Liver (tissue), 9 donors: Measurements from ENCODE around the gene SPAG4. TPM values are rescaled to one million over a fixed set of nuclear protein-coding genes. Genes with fewer than 3 reads are reported as not detected.
A peak's percentile ranks its signal among the peaks of the same experiment; 100 is the strongest.

Experiments
- DNase-seq: peaks from one replicate; pipeline ENCODE4 v3.0.0-alpha.2; 2017; ENCODE audit warnings: low spot score
- H3K27ac ChIP-seq, 2 donors: one replicate each; pipeline ENCODE4 v1.7.0; 2013; ENCODE audit warnings: inconsistent platforms in 2 of 2, low read length in 2 of 2, control low read depth in 1 of 2, low read depth in 1 of 2, mild to moderate bottlenecking in 1 of 2
- H3K27me3 ChIP-seq, 4 donors: one replicate each; pipeline versions ENCODE4 v1.6.1 to v1.7.0; 2013; ENCODE audit warnings: low read length in 3 of 4, inconsistent platforms in 1 of 4, mild to moderate bottlenecking in 1 of 4, moderate library complexity in 1 of 4; ENCODE audit not compliant: control insufficient read depth in 4 of 4, insufficient read depth in 4 of 4
- H3K36me3 ChIP-seq, 4 donors: one replicate each; pipeline versions ENCODE4 v1.6.1 to v1.7.0; 2013; ENCODE audit warnings: low read length in 3 of 4, mild to moderate bottlenecking in 3 of 4, low read depth in 1 of 4, moderate library complexity in 1 of 4; ENCODE audit not compliant: control insufficient read depth in 4 of 4, insufficient read depth in 3 of 4
- H3K4me1 ChIP-seq, 4 donors: one replicate each; pipeline versions ENCODE4 v1.6.1 to v1.7.0; 2013; ENCODE audit warnings: low read length in 3 of 4, mild to moderate bottlenecking in 3 of 4, moderate library complexity in 1 of 4; ENCODE audit not compliant: control insufficient read depth in 4 of 4, insufficient read depth in 4 of 4
- H3K4me3 ChIP-seq, 3 donors: one replicate each; pipeline versions ENCODE4 v1.6.1 to v1.7.0; 2013; ENCODE audit warnings: low read length in 3 of 3, control low read depth in 1 of 3, low read depth in 1 of 3, mild to moderate bottlenecking in 1 of 3
- H3K9ac ChIP-seq, 2 donors: one replicate each; pipeline ENCODE4 v1.7.0; 2013; ENCODE audit warnings: low read length in 2 of 2, mild to moderate bottlenecking in 2 of 2, moderate library complexity in 2 of 2, control low read depth in 1 of 2, low read depth in 1 of 2
- H3K9me3 ChIP-seq, 4 donors: one replicate each; pipeline versions ENCODE4 v1.6.1 to v1.7.0; 2013; ENCODE audit warnings: low read length in 3 of 4; ENCODE audit not compliant: control insufficient read depth in 4 of 4
- EGR1 ChIP-seq, 2 donors: IDR thresholded peaks; 2 replicates each; pipeline ENCODE4 v1.6.1; 2016 to 2018; ENCODE audit warnings: antibody characterized with exemption in 2 of 2, low read depth in 2 of 2
- FOXA2 ChIP-seq: IDR thresholded peaks from 2 replicates; pipeline ENCODE4 v1.6.1; 2016; ENCODE audit warnings: antibody characterized with exemption
- GABPA ChIP-seq, 2 donors: IDR thresholded peaks in 1 of 2; conservative IDR thresholded peaks in 1 of 2; 2 replicates each; pipeline ENCODE4 v1.6.1; 2016; ENCODE audit warnings: antibody characterized with exemption in 2 of 2, mild to moderate bottlenecking in 1 of 2, moderate library complexity in 1 of 2
- JUND ChIP-seq, 2 donors: IDR thresholded peaks; 2 replicates each; pipeline ENCODE4 v1.6.1; 2016; ENCODE audit warnings: antibody characterized with exemption in 2 of 2
- NR2F2 ChIP-seq: IDR thresholded peaks from 2 replicates; pipeline ENCODE4 v1.6.1; 2016; ENCODE audit warnings: antibody characterized with exemption
- RAD21 ChIP-seq, 2 donors: IDR thresholded peaks; 2 replicates each; pipeline ENCODE4 v1.6.1; 2016; ENCODE audit warnings: antibody characterized with exemption in 2 of 2, mild to moderate bottlenecking in 2 of 2
- RXRA ChIP-seq, 2 donors: IDR thresholded peaks; 2 replicates each; pipeline ENCODE4 v1.6.1; 2017 to 2018; ENCODE audit warnings: antibody characterized with exemption in 2 of 2, mild to moderate bottlenecking in 1 of 2
- SP1 ChIP-seq: IDR thresholded peaks from 2 replicates; pipeline ENCODE4 v1.6.1; 2018; ENCODE audit warnings: antibody characterized with exemption, mild to moderate bottlenecking
- TAF1 ChIP-seq: conservative IDR thresholded peaks from 2 replicates; pipeline ENCODE4 v1.6.1; 2016; ENCODE audit warnings: antibody characterized with exemption, mild to moderate bottlenecking
- YY1 ChIP-seq: IDR thresholded peaks from 2 replicates; pipeline ENCODE4 v1.6.1; 2016; ENCODE audit warnings: antibody characterized with exemption, mild to moderate bottlenecking
- WGBS: extraction: QIAGEN DNeasy Blood & Tissue Kit; methylation state at CpG from one replicate; pipeline ENCODE4 v1.1.7; 2013; 5-methylcytosine and 5-hydroxymethylcytosine counted together
- polyA plus RNA-seq, 2 donors: library from polyadenylated mRNA; stranded (reverse) in 1 of 2; unstranded in 1 of 2; fragments of 200-250 nt in 1 of 2; fragments of >200 nt in 1 of 2; fragmentation: Nextera tagmentation in 1 of 2; extraction: Ambion mirVana in 1 of 2; gene quantifications; one replicate each; pipeline versions ENCODE4 v1.2.1 to v1.2.3, GENCODE V29; 2013 to 2015
- total RNA-seq, 2 donors: library from RNA; depleted of rRNA; stranded (reverse); fragments of >200 nt; gene quantifications; one replicate each; pipeline ENCODE4 v1.2.3, GENCODE V29; 2014
- TF ChIP-seq, protein P1 (sequence below): fragments of 150-350 bp; IDR thresholded peaks from 2 replicates; pipeline ENCODE4 v1.5.1; 2017; ENCODE audit warnings: improper control_type of control experiment, low read depth, low read length; ENCODE audit not compliant: missing input control
- TF ChIP-seq, protein P2 (sequence below): IDR thresholded peaks from 2 replicates; pipeline ENCODE4 v1.6.1; 2016; ENCODE audit warnings: antibody characterized with exemption
- TF ChIP-seq, protein P3 (sequence below): IDR thresholded peaks from 2 replicates; pipeline ENCODE4 v1.6.1; 2016; ENCODE audit warnings: antibody characterized with exemption
- TF ChIP-seq, protein P4 (sequence below): IDR thresholded peaks from 2 replicates; pipeline ENCODE4 v1.6.1; 2016; ENCODE audit warnings: antibody characterized with exemption
- TF ChIP-seq, protein P5 (sequence below): IDR thresholded peaks from 2 replicates; pipeline ENCODE4 v1.6.1; 2016; ENCODE audit warnings: antibody characterized with exemption, mild to moderate bottlenecking
- donor health status: healthy.
- donor health status: healthy.
- donor health status: healthy.
- donor health status: healthy.
- donor health status: healthy.

SPAG4 gene, protein sequence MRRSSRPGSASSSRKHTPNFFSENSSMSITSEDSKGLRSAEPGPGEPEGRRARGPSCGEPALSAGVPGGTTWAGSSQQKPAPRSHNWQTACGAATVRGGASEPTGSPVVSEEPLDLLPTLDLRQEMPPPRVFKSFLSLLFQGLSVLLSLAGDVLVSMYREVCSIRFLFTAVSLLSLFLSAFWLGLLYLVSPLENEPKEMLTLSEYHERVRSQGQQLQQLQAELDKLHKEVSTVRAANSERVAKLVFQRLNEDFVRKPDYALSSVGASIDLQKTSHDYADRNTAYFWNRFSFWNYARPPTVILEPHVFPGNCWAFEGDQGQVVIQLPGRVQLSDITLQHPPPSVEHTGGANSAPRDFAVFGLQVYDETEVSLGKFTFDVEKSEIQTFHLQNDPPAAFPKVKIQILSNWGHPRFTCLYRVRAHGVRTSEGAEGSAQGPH
- total RNA-seq (1 to 10 TPM; 3.3 to 3.5 TPM), polyA plus RNA-seq (1 to 10 TPM; 2.1 to 4.6 TPM)

DNA sequence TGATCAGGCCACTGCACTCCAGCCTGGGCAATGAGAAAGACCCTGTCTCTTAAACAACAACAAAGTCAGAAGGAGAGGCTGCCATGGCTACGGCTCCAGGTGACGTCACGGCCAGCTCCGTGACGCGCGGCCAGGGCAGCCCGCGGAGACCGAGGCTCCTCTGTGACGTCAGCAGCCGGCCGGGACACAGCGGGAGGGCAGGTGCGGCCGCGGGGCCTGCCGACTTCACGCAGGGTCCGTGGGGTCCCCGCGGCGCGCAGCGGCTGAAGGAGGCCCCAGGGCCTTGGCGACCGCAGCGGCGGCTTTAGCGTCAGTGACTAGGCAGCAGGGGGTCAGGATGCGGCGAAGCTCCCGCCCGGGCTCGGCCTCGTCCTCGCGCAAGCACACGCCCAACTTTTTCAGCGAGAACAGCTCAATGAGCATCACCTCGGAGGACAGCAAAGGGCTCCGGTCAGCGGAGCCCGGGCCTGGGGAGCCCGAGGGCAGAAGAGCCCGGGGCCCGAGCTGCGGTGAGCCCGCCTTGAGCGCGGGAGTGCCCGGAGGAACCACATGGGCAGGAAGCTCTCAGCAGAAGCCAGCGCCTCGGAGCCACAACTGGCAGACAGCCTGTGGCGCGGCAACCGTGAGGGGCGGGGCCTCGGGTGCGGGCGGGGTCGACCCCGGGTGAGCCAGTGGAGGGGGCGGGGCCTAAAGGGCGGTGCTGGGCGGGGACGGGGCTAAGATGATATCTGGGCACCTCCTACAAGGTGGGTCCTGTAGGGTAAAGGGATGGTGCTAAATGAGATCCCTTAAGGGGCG, at the start of gene SPAG4:
TSS of gene SPAG4 (plus strand) at position 163 of the 798 bp plus-strand sequence. CDS start at position 338, 175 bp downstream.
- under 1% methylated on average over 68 of the region's 68 CpGs for WGBS
- Histone ChIP-seq H3K4me1 (peaks cover 15 to 37% (median 25%) of the 10 kb centered on the region in 4 donors), H3K9me3 (no peaks in the 10 kb centered on the region), H3K9ac (peak within 1 kb of the TSS in 1 of 2 donors; percentile 84), H3K27ac (peak within 1 kb of the TSS; percentile 85 to 86), H3K4me3 (peak within 1 kb of the TSS; percentile 51 to 72 (median 58)), H3K36me3 (no peaks in the 10 kb centered on the region), H3K27me3 (no peaks in the 10 kb centered on the region)
- peak; percentile 100 for DNase-seq
- TF ChIP-seq GABPA (IDR thresholded peaks at IDR 0.05 in 1 of 2, conservative IDR thresholded peaks at IDR 0.05 in 1 of 2) (peak in 1 of 2 donors; percentile 59), JUND (IDR thresholded peaks at IDR 0.05) (peak; percentile 32 to 36), YY1 (no peak), NR2F2 (no peak), SP1 (peak; percentile 92), TAF1 (peak; percentile 73), RXRA (IDR thresholded peaks at IDR 0.05) (no peak), RAD21 (IDR thresholded peaks at IDR 0.05) (peak in 1 of 2 donors; percentile 17), FOXA2 (no peak), EGR1 (IDR thresholded peaks at IDR 0.05; ENCODE audit: low read depth in 2 of 2) (no peak)
- TF ChIP-seq, protein P1, sequence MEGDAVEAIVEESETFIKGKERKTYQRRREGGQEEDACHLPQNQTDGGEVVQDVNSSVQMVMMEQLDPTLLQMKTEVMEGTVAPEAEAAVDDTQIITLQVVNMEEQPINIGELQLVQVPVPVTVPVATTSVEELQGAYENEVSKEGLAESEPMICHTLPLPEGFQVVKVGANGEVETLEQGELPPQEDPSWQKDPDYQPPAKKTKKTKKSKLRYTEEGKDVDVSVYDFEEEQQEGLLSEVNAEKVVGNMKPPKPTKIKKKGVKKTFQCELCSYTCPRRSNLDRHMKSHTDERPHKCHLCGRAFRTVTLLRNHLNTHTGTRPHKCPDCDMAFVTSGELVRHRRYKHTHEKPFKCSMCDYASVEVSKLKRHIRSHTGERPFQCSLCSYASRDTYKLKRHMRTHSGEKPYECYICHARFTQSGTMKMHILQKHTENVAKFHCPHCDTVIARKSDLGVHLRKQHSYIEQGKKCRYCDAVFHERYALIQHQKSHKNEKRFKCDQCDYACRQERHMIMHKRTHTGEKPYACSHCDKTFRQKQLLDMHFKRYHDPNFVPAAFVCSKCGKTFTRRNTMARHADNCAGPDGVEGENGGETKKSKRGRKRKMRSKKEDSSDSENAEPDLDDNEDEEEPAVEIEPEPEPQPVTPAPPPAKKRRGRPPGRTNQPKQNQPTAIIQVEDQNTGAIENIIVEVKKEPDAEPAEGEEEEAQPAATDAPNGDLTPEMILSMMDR = peak; percentile 4
- TF ChIP-seq, protein P2, sequence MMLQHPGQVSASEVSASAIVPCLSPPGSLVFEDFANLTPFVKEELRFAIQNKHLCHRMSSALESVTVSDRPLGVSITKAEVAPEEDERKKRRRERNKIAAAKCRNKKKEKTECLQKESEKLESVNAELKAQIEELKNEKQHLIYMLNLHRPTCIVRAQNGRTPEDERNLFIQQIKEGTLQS = no peak
- TF ChIP-seq, protein P3, sequence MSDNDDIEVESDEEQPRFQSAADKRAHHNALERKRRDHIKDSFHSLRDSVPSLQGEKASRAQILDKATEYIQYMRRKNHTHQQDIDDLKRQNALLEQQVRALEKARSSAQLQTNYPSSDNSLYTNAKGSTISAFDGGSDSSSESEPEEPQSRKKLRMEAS = peak; percentile 37
- TF ChIP-seq, protein P4, sequence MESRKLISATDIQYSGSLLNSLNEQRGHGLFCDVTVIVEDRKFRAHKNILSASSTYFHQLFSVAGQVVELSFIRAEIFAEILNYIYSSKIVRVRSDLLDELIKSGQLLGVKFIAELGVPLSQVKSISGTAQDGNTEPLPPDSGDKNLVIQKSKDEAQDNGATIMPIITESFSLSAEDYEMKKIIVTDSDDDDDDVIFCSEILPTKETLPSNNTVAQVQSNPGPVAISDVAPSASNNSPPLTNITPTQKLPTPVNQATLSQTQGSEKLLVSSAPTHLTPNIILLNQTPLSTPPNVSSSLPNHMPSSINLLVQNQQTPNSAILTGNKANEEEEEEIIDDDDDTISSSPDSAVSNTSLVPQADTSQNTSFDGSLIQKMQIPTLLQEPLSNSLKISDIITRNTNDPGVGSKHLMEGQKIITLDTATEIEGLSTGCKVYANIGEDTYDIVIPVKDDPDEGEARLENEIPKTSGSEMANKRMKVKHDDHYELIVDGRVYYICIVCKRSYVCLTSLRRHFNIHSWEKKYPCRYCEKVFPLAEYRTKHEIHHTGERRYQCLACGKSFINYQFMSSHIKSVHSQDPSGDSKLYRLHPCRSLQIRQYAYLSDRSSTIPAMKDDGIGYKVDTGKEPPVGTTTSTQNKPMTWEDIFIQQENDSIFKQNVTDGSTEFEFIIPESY = peak; percentile 31
- TF ChIP-seq, protein P5, sequence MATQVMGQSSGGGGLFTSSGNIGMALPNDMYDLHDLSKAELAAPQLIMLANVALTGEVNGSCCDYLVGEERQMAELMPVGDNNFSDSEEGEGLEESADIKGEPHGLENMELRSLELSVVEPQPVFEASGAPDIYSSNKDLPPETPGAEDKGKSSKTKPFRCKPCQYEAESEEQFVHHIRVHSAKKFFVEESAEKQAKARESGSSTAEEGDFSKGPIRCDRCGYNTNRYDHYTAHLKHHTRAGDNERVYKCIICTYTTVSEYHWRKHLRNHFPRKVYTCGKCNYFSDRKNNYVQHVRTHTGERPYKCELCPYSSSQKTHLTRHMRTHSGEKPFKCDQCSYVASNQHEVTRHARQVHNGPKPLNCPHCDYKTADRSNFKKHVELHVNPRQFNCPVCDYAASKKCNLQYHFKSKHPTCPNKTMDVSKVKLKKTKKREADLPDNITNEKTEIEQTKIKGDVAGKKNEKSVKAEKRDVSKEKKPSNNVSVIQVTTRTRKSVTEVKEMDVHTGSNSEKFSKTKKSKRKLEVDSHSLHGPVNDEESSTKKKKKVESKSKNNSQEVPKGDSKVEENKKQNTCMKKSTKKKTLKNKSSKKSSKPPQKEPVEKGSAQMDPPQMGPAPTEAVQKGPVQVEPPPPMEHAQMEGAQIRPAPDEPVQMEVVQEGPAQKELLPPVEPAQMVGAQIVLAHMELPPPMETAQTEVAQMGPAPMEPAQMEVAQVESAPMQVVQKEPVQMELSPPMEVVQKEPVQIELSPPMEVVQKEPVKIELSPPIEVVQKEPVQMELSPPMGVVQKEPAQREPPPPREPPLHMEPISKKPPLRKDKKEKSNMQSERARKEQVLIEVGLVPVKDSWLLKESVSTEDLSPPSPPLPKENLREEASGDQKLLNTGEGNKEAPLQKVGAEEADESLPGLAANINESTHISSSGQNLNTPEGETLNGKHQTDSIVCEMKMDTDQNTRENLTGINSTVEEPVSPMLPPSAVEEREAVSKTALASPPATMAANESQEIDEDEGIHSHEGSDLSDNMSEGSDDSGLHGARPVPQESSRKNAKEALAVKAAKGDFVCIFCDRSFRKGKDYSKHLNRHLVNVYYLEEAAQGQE = peak; percentile 62
